K562 (cell line): ENCODE data around the gene U2SURP. TPM values are rescaled to one million over a fixed set of nuclear protein-coding genes. Genes with fewer than 3 reads are reported as not detected.
A peak's percentile ranks its signal among the peaks of the same experiment; 100 is the strongest.

Experiments used
- BRD4 ChIP-seq: fragments of 200-600 bp; sonication (generic); IDR thresholded peaks from 2 replicates; pipeline ENCODE4 v1.6.1; 2017; ENCODE audit warnings: inconsistent platforms
- LCOR ChIP-seq: sonication (generic); formaldehyde crosslinking; IDR thresholded peaks from 2 replicates; pipeline ENCODE4 v1.8.0; 2022; ENCODE audit warnings: mild to moderate bottlenecking, missing genetic modification reagents
- PHF21A ChIP-seq: fragments of 450-650 bp; IDR thresholded peaks from 2 replicates; pipeline ENCODE4 v1.6.1; 2017; ENCODE audit warnings: low read depth, borderline replicate concordance
- PYGO2 ChIP-seq: fragments of 450-650 bp; IDR thresholded peaks from 2 replicates; pipeline ENCODE4 v1.6.1; 2016; ENCODE audit warnings: mild to moderate bottlenecking, missing genetic modification characterization, moderate library complexity, missing compliant biosample characterization
- RAD21 ChIP-seq, 2 experiments: fragments of 250-450 bp in 1 of 2; fragments of 450-650 bp in 1 of 2; sonication (Bioruptor Pico) in 1 of 2; formaldehyde crosslinking in 1 of 2; IDR thresholded peaks in 1 of 2; conservative IDR thresholded peaks in 1 of 2; 2 replicates each; pipeline versions ENCODE4 v1.4.0 to v1.8.0; 2020 to 2022; ENCODE audit warnings: mild to moderate bottlenecking in 2 of 2, moderate library complexity in 1 of 2
- SAP30 ChIP-seq: fragments of 200-600 bp; sonication (generic); IDR thresholded peaks from 2 replicates; pipeline ENCODE4 v1.6.1; 2012; ENCODE audit warnings: borderline replicate concordance, low read depth, mild to moderate bottlenecking, moderate library complexity, low read length, control low read depth, inconsistent platforms; ENCODE audit not compliant: insufficient read depth, poor library complexity, severe bottlenecking
- SMARCE1 ChIP-seq: fragments of 450-650 bp; IDR thresholded peaks from 2 replicates; pipeline ENCODE4 v1.7.1; 2016; ENCODE audit warnings: mild to moderate bottlenecking
- SRF ChIP-seq, 2 experiments: fragments of 250-450, 450-650 bp in 1 of 2; sonication (Bioruptor Pico) in 1 of 2; sonication (generic) in 1 of 2; formaldehyde crosslinking; IDR thresholded peaks; 2 replicates each; pipeline versions ENCODE4 v1.5.0 to v1.5.1; 2020 to 2022; ENCODE audit warnings: mild to moderate bottlenecking in 1 of 2, missing genetic modification reagents in 1 of 2
- STAG1 ChIP-seq: sonication (generic); formaldehyde crosslinking; IDR thresholded peaks from 2 replicates; pipeline ENCODE4 v1.5.0; 2020; ENCODE audit warnings: missing genetic modification reagents, borderline replicate concordance
- TBP ChIP-seq: optimal IDR thresholded peaks from 2 replicates; pipeline ENCODE3; 2011; ENCODE audit warnings: low read depth, low read length, improper control_type of control experiment
- TGIF2 ChIP-seq: sonication (generic); formaldehyde crosslinking; IDR thresholded peaks from 2 replicates; pipeline ENCODE4 v1.8.1; 2022; ENCODE audit warnings: mild to moderate bottlenecking, missing genetic modification reagents, moderate library complexity
- ZNF174 ChIP-seq: fragments of 250-450 bp; sonication (Bioruptor Pico); IDR thresholded peaks from 2 replicates; pipeline ENCODE4 v1.4.0; 2020; ENCODE audit warnings: mild to moderate bottlenecking
- ZNF436 ChIP-seq: fragments of 250-450, 450-650 bp; sonication (Bioruptor Pico); formaldehyde crosslinking; IDR thresholded peaks from 2 replicates; pipeline ENCODE4 v1.7.0; 2020; ENCODE audit warnings: mild to moderate bottlenecking
- polyA plus RNA-seq, 8 experiments: library from polyadenylated mRNA; depleted of rRNA in 4 of 8; stranded (reverse) in 5 of 8; unstranded in 3 of 8; fragments of >200 nt; fragmentation: Nextera tagmentation in 2 of 8; fragmentation: Illumina TruSeq in 1 of 8; extraction: Ambion mirVana in 2 of 8; extraction: Trizol in 1 of 8; gene quantifications; 2 replicates each; pipeline versions ENCODE4 v1.2.1 to v1.2.3, GENCODE V29; 2011 to 2014; ENCODE audit warnings: inconsistent platforms in 1 of 8, missing spikeins in 1 of 8
- total RNA-seq, 7 experiments: library from RNA; depleted of rRNA in 6 of 7; stranded (reverse); fragments of >200 nt in 6 of 7; fragmentation: Illumina TruSeq in 2 of 7; extraction: Trizol in 2 of 7; gene quantifications; 2 replicates each; pipeline versions ENCODE4 v1.2.1 to v1.2.3, GENCODE V29; 2011 to 2021; ENCODE audit warnings: low replicate concordance in 1 of 7
- TF ChIP-seq, protein P1 (sequence below): fragments of 250-450 bp; sonication (Bioruptor Pico); IDR thresholded peaks from 2 replicates; pipeline ENCODE4 v1.8.0; 2022; ENCODE audit warnings: inconsistent platforms
- TF ChIP-seq, protein P2 (sequence below): fragments of 250-450 bp; sonication (Bioruptor Pico); IDR thresholded peaks from 2 replicates; pipeline ENCODE4 v1.5.1; 2021; ENCODE audit warnings: mild to moderate bottlenecking
- TF ChIP-seq, protein P3 (sequence below): fragments of 450-650 bp; IDR thresholded peaks from 2 replicates; pipeline ENCODE4 v1.6.1; 2017; ENCODE audit warnings: antibody characterized with exemption, mild to moderate bottlenecking
- TF ChIP-seq, protein P4 (sequence below): conservative IDR thresholded peaks from 2 replicates; pipeline ENCODE4 v1.6.1; 2011; ENCODE audit warnings: low read depth, mild to moderate bottlenecking, low read length; ENCODE audit not compliant: control insufficient read depth

U2SURP gene
- total and polyA plus RNA-seq, 9 of the 15 experiments (the other 6 are each of a cell fraction or from before 2014, with no cell fraction given): 128 to 322 (median 191) TPM

DNA sequence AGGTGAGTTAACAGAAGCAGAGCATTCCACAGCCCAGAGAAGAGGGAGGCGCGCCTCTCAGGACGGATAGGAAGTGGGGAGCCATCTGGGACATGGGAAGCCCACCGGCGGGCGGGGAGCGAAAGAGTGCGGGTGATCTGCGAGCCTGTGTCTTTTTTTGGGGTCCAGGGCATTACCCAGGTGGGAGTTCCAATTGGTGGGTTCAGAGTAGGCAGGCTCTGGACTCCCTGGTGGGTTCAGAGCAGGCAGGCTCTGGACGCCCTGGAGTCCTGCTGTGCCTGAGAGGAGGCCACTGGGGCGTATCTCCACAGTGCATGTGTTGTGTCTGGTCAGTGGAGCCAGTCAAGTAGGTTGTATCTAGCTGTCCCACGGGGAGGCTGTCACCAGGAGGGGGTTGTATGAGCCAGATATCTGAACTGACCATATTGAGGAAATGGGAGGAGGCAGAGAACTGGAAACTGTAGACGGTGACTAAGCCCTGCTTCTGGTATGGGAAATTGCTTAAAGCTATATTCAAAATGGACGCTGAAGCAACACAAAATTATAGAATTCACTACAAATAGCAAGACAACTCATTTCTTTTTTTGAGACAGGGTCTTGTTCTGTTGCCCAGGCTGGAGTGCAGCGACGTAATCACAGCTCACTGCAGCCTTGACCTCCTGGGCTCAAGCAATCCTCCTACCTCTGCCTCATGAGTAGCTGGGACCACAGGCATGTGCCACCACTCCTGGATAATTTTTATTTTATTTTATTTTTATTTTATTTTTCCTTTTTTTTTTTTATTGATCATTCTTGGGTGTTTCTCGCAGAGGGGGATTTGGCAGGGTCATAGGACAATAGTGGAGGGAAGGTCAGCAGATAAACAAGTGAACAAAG, 83.7 kb downstream of the U2SURP start (continued):
- TF ChIP-seq, protein P1, sequence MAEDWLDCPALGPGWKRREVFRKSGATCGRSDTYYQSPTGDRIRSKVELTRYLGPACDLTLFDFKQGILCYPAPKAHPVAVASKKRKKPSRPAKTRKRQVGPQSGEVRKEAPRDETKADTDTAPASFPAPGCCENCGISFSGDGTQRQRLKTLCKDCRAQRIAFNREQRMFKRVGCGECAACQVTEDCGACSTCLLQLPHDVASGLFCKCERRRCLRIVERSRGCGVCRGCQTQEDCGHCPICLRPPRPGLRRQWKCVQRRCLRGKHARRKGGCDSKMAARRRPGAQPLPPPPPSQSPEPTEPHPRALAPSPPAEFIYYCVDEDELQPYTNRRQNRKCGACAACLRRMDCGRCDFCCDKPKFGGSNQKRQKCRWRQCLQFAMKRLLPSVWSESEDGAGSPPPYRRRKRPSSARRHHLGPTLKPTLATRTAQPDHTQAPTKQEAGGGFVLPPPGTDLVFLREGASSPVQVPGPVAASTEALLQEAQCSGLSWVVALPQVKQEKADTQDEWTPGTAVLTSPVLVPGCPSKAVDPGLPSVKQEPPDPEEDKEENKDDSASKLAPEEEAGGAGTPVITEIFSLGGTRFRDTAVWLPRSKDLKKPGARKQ (CRISPR knock-in tag): no peak
- TF ChIP-seq ZNF174 (CRISPR knock-in tag) (no peak), LCOR (CRISPR knock-in tag) (peak; percentile 94; the same call in 1 of the 2 replicates), SRF (CRISPR knock-in tag; IDR thresholded peaks at IDR 0.05) (peak in 1 of 2 experiments; percentile 74; a peak in 1 of 4 replicates), BRD4 (no peak; the same call in 1 of the 2 replicates), STAG1 (CRISPR knock-in tag) (no peak), ZNF436 (no peak), SAP30 (no peak), RAD21 (CRISPR knock-in tag; conservative IDR thresholded peaks at IDR 0.05 in 1 of 2, IDR thresholded peaks at IDR 0.05 in 1 of 2) (peak; percentile 55), PHF21A (0 out of 2 replicates have a peak, but pooled peaks have one; percentile 80), PYGO2 (tag) (no peak; the same call in 1 of the 2 replicates), TGIF2 (CRISPR knock-in tag) (no peak), TBP (no peak), SMARCE1 (peak; percentile 97)
- TF ChIP-seq, protein P2, sequence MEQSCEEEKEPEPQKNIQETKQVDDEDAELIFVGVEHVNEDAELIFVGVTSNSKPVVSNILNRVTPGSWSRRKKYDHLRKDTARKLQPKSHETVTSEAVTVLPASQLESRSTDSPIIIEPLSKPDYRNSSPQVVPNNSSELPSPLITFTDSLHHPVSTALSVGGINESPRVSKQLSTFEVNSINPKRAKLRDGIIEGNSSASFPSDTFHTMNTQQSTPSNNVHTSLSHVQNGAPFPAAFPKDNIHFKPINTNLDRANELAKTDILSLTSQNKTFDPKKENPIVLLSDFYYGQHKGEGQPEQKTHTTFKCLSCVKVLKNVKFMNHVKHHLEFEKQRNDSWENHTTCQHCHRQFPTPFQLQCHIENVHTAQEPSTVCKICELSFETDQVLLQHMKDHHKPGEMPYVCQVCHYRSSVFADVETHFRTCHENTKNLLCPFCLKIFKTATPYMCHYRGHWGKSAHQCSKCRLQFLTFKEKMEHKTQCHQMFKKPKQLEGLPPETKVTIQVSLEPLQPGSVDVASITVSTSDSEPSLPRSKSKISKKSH (CRISPR knock-in tag): no peak
- TF ChIP-seq, protein P3, sequence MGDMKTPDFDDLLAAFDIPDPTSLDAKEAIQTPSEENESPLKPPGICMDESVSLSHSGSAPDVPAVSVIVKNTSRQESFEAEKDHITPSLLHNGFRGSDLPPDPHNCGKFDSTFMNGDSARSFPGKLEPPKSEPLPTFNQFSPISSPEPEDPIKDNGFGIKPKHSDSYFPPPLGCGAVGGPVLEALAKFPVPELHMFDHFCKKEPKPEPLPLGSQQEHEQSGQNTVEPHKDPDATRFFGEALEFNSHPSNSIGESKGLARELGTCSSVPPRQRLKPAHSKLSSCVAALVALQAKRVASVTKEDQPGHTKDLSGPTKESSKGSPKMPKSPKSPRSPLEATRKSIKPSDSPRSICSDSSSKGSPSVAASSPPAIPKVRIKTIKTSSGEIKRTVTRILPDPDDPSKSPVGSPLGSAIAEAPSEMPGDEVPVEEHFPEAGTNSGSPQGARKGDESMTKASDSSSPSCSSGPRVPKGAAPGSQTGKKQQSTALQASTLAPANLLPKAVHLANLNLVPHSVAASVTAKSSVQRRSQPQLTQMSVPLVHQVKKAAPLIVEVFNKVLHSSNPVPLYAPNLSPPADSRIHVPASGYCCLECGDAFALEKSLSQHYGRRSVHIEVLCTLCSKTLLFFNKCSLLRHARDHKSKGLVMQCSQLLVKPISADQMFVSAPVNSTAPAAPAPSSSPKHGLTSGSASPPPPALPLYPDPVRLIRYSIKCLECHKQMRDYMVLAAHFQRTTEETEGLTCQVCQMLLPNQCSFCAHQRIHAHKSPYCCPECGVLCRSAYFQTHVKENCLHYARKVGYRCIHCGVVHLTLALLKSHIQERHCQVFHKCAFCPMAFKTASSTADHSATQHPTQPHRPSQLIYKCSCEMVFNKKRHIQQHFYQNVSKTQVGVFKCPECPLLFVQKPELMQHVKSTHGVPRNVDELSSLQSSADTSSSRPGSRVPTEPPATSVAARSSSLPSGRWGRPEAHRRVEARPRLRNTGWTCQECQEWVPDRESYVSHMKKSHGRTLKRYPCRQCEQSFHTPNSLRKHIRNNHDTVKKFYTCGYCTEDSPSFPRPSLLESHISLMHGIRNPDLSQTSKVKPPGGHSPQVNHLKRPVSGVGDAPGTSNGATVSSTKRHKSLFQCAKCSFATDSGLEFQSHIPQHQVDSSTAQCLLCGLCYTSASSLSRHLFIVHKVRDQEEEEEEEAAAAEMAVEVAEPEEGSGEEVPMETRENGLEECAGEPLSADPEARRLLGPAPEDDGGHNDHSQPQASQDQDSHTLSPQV: peak; percentile 96
- TF ChIP-seq, protein P4, sequence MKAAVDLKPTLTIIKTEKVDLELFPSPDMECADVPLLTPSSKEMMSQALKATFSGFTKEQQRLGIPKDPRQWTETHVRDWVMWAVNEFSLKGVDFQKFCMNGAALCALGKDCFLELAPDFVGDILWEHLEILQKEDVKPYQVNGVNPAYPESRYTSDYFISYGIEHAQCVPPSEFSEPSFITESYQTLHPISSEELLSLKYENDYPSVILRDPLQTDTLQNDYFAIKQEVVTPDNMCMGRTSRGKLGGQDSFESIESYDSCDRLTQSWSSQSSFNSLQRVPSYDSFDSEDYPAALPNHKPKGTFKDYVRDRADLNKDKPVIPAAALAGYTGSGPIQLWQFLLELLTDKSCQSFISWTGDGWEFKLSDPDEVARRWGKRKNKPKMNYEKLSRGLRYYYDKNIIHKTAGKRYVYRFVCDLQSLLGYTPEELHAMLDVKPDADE: peak; percentile 97
